ENCODE measurements around the gene SLC22A25.
"Not testable (repeated sequence)": the region's sequence is repeated elsewhere in the genome, so short reads cannot be mapped to it uniquely, and the experiment has no call there.

The SLC22A25 gene

DNA sequence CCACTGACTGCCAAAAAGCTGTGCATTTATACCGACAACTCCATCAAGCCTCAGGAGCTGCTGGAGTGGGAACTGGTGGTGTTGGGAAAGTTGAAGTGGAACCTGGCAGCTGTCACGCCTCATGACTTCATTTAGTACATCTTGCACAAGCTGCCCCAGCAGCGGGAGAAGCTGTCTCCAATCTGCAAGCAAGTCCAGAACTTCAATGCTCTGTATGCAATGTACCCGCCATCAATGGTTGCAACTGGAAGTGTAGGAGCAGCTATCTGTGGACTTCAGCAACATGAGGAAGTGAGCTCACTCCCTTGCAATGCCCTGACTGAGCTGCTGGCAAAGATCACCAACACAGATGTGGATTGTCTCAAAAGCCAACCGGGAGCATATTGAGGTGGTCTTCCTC lies at the start of gene SLC22A25:
TSS of gene SLC22A25 (minus strand) at position 67 of the 400 bp plus-strand sequence. CDS start 13,947 bp downstream, outside the sequence.
- DNase-seq: no peak

DNA sequence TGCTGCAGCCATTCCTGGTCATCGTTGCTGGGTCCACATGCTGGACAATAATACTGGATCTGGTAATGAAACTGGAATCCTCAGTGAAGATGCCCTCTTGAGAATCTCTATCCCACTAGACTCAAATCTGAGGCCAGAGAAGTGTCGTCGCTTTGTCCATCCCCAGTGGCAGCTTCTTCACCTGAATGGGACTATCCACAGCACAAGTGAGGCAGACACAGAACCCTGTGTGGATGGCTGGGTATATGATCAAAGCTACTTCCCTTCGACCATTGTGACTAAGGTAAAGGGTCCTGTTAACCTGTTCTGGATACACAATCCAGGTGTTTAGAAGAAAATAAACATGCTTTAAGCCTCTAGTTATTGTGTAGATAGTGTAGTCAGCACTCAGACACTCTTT lies 46.9 kb upstream of the SLC22A25 start:
- DNase-seq: no peak

DNA sequence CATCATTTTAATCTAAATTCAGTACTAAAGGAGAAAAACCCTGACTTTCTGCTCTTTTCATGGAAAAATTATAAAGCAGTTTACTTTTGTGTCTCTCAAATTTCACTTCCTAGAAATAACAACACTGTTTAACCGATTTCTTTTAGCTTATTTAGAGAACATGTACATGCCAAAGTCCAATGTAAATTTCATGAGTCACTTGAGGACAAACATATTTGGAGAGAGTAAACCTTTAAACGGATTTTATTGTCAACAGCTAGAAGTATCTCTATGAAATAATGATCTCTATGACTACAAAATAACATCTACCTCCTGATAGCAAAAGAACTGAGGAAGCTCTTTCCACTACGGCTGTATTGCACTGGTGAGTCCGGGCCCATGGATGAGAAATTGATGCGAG lies 46.3 kb upstream of the SLC22A25 start:
- no peak for DNase-seq

DNA sequence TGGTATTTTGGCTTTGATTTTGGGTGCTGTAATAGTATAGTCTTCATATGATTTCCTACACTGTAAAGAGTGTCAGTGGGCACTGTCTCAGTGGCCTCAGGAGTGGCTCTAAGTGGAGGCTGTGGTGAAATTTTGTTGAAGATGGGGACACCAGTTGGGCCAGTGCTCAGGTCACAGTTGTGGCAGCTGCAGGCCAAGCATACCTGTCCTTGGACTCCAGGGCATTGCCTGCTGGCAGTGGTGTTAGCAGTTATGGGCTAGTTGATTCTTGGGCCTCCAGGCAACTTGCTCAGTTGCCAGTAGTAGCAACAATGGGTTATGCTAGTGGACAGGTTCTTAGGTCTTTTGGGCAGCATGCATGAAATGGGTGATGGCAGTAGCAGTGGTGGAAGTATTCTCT lies 39.2 kb upstream of the SLC22A25 start:
- DNase-seq: no peak

DNA sequence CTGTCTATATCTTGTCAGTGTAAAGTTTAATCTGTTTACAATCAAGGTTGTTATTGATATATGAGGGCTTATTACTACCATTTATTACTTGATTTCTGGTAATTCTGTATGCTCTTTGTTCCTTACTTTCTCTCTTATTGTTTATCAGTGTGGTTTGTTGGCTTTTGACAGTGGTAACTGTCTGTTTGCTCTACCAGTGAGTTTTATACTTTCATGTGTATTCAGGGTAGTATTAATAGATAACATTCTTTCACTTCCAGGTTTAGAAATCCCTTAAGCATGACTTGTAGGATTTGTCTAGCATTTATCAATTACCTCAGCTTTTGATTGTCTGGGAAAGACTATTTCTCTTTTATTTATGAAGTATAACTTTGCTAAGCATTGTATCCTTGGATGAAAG lies 37.5 kb upstream of the SLC22A25 start:
- no peak for DNase-seq

DNA sequence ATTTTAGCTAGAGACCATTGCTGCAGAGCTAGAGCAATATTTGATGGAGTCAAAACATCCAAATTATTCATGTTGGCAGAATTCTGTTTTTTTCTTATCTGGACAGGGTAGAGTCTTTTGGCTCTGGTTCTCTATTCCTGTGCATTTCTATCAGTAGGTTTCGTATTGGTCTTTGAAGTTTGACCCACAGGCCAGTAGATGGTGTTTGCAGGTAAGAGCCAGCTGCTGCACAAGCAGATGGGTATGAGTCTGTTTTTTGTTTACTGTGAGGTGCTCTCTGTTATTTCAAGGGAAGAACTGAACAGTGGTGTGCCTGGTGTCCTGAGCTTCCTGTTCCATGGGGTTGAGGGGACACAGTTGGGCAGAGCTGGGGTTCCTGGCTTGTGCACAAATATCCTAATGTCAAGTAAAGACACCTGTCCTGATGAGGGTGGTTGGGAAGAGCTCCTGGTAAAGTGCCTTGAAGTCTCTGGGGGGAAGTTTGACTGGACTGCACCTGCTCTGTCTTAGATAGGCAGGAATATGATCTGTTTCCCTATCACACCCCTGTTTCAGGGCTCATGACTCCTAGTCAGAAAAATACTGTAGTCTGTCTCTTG lies 34.0 kb upstream of the SLC22A25 start:
- no peak for DNase-seq

DNA sequence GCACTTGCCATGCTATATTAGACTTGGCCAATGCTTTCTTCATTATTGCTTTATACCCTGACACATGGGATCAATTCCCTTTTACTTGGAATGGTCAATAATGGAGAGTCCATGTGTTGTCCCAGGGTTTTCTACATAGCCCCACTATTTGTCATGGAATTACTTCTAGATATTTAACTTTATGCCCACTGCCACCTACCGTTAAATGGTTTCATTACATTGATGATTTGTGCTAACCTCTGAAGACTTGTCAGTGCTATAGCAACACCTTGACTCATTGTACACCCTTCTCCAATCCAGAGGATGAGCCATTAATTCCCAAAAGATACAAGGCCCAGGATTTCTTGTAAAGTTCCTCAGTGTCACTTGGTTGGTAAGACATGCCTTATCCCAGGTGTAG lies 31.4 kb upstream of the SLC22A25 start:
- DNase-seq: no peak

DNA sequence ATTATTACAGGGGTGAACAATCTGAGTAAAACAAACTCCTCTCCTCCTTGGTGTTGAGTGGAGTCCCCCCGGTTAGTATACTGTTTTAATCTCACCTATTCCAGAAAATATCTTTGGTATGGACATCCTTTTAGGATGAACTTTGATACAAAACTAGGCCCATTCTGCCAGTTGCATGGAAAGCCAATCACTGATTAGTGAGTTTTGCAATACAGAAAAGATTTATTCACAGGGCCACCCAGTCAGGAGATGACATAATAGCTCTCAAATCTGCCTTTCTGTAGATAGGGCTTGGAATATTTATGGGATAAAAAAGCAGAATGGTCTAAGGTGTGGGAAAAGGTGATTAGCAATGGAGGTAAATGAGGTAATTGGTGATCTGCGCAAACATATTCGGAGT lies 30.3 kb upstream of the SLC22A25 start:
- DNase-seq: no peak

DNA sequence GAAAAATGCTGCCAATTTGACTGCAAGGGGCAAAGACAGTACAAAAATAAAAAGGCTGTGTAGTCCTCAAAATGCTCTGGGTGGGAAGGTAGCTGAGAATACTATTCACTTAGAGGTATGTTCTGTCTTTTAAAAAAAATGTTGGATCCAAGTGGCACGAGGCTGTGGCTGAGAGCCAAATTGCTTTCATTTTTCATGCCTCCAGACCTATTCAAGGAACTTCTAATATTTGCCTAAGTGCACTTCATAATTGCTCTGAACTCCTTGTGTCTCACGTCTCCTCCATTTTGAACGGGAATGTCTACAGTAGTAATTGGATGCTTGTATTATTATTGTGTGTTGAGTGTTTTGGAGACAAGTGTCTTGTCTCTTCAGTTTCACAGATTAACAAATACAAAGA lies 19.1 kb upstream of the SLC22A25 start:
- DNase-seq: no peak

DNA sequence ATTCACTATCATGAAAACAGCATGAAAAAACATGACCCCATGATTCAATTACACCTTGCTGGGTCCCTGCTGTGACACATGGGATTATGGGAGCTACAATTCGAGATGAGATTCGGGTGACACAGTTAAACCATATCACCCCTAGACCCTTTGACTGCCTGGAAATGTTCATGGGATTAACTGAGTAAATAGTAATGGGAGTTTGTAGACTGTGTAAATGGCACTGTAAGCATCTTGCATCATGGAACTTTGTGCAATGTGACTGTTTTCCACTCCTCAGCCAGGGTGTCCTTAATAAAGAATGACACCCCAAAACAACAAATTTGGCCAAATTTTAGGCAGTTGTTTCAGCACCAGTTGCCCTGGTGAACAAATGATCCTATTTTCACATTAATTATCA lies 7.9 kb upstream of the SLC22A25 start:
- no peak for DNase-seq

DNA sequence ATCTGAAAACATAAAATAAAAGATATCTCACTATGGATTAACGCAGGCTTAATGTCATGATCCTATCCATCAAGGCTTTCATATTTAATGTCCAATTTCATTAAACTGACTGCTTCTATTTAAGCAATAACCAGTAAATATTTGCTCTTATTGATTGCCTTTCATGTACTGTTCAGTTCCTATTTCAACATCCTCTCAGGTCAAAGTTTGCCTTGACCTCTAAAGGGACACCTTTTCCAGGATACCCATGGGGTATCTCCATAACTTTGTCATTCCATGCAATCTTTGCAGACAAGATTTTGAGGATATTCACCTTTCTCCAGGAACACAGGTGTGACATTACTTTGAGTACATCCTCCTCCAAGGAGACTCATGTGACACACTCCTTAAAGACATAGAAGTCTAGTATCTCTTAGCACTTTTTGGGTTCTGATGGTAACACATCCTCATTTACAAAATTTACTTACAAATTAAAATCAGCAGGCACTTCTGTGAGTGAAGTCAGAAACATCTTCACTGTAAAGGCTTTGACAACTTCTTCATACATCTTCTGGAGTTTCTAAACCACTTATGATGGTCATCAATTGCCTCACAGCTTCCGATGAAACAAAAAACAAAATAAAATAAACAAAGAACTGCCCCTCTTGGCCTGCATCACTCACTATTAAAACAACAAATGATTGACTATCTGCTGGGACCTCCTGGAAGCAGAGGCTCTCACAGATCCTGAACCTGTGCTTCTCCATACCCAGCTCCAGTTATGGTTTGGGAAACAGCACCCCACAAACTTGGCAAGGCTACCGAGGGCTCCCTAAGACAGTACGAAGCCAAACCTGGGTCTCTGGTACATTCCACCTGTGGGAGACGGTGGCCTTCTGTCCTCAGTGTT lies 7.0 kb upstream of the SLC22A25 start:
- no peak for DNase-seq

DNA sequence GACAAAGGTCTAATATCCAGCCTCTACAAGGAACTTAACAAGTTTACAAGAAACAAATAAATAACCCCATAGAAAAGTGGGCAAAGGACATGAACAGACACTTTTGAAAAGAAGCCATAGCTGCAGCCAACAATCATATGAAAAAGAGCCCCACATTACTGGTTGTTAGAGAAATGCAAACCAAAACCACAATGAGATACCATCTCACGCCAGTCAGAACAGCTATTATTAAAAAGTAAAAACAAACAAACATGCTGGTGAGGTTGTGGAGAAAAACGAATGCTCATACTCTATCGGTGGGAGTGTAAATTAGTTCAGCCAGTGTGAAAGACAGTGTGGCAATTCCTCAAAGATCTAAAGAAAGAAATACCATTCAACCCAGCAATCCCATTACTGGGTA lies 5.6 kb upstream of the SLC22A25 start:
- no peak for DNase-seq

DNA sequence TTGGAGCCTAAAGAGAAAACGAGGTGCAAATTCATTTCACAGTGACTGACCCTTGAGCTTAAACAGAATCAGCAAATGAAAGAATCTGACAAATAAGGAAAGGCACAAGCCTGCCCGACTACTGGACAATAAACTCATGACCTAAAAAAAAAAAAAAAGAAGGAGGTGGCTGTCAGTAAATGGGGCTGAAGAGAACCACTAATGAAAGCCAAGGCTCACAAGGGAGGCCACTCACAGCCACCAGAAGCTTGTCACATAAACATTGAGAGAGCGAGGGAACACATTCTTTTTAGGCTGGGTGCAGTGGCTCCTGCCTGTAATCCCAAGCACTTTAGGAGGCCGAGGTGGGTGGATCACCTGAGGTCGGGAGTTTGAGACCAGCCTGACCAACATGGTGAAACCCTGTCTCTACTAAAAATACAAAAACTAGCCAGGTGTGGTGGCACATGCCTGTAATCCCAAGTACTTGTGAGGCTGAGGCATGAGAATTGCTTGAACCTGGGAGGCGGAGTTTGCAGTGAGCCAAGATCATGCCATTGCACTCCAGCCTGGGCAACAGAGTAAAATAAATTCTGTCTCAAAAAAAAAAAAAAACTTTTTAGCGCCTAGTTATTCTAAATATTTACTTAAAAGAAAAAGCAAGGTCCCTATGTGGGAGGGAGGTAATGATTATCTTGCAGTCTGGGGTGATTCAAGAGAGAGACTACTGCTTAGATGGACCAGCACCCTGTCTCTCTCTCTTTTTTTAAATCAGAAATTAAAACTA lies 4.0 kb upstream of the SLC22A25 start:
- DNase-seq: not testable (repeated sequence)

DNA sequence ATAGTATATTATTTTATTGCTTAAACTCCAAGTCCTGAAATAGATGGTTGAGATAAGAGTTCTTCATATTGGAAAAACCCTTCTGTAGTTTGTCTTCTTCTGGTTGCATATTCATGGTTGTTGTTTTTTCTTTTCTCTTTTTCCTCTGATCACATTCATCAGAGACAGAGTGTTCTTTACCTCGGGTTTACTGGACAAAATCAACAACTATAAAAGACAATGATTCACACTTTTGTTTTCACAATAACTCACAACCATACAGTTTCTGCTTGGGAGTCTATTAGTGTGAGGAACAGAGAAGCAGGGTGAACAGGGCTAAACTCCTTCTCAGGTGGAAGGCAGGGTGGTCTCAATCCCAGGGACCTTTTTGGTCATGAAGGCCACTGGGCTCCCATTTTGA lies 2.6 kb upstream of the SLC22A25 start:
- DNase-seq: no peak

DNA sequence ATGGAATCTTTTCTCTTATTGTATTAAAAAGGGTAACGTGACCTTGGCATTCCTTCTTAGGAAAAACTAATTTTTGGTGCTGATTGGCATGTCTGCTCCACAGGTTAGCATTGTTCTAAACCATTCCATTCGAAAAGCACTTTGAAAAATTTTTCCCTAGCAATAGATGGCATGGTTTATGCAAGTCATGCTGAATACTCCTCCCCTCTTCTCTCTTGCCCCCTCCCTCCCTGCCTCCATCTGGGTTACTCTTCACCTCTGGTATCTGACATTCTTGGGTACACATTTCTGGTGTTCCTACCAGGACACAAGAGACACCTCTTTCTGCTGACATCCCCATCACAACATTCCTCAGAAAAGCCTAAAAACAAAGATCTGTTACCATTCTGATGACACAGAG lies 1.5 kb upstream of the SLC22A25 start:
- no peak for DNase-seq

DNA sequence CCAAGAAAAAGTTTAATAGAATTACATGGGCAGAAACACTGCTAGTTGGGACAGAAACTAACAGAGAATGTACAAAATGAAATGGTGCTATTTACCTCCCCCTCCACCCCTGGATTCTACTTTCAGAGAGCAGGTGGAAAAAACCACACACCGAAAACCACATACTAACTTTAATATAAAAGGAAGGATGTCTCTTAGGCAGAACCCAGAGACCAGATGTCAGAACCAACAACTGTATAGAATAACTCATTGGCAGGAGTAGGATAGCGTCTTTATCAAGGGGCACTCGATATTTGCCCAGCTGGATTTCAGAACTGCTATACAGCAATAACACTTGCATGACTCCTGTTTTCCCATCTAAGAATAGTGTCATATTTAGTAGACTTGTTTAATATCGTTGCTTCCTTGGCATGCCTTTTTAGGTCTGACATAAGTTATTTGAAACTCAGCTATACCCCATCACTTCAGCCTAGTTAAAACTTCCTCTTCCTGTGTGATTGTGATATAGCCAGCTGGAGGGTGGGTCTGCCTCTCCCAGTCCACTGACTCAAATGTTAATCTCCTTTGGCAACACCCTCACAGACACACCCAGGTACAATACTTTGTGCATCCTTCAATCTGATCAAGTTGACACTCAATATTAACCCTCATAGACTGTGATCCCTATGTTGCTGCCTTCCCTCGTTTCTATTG lies 1.2 kb downstream of the SLC22A25 start:
- DNase-seq: no peak

DNA sequence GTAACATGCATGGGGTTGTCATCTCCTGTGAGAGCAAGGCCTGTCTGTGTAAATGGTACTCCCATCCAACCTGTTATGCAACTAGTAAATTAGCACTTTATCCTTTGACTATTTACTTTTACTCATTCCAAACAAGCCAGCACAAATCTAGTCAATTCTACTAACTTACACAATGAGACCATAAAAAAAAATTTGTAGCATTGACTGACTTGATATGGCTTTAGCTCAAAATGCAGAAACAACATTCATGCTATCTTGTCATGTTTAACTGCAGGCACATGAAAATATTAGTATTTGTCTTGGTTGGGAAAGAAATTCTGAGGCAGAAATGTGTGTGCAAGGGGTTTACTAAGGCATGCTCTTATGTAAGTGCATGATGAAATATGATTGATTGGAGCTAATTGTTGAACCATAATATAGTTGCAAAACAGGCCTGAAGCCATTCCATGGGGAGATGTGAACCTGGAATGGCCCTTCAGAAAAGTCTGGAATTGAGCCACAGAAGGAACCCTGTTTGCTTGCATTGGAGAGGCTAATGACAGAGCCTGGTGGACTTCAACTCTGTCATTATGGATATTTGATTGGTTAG lies 2.5 kb downstream of the SLC22A25 start:
- no peak for DNase-seq

DNA sequence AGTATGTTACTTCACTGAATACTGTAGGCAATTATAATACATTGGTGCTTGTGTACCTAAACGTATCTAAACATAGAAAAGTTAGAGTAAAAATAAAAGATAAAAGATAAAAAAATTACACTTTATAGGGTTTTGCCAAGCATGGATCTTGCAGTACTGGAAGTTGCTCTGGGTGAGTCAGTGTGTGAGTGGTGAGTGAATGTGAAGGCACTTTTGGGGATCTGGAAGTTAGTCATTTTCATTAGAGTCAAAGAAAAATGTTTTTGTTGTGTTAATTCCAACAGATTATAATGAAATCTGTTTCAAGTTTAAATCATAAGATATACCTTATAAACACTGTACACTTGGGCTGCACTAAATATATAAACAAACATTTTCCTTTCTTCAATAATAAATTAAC lies 3.3 kb downstream of the SLC22A25 start:
- no peak for DNase-seq

DNA sequence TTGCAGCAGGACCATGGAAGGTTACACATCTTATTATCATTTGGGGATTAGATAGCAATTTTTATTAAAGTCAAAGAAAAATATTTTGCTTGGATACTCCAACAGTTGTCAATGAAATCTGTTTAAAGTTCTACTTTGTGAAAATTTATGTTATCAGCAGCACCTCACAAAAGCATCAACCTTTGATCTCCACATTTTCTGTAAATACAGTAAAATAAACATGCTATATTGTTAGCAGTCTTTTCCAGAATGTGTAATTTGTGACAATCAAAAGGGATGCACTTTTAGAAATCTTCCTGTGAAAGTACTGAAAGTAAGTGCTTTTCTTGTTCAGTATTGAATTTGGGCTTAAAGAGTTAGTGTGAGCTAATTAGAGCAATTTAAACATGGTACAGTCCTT lies 4.1 kb downstream of the SLC22A25 start:
- DNase-seq: no peak

DNA sequence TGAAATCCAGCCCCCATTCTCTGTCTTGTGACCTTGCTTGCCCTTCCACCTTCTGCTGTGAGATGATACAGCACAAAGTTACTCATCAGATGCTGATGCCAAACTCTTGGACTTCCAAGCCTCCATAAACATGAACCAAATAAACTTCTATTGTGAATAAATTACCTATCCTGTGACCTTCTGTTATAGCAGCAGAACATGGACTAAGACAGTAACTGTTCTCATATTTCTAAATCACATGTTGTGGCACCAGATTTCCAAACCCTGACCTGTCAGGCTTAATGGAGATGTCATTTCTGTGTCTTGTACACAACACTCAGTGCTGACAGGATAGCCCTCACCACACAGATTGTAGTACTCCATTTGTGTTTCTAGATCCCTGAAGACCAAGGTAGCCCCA lies 6.0 kb downstream of the SLC22A25 start:
- no peak for DNase-seq

DNA sequence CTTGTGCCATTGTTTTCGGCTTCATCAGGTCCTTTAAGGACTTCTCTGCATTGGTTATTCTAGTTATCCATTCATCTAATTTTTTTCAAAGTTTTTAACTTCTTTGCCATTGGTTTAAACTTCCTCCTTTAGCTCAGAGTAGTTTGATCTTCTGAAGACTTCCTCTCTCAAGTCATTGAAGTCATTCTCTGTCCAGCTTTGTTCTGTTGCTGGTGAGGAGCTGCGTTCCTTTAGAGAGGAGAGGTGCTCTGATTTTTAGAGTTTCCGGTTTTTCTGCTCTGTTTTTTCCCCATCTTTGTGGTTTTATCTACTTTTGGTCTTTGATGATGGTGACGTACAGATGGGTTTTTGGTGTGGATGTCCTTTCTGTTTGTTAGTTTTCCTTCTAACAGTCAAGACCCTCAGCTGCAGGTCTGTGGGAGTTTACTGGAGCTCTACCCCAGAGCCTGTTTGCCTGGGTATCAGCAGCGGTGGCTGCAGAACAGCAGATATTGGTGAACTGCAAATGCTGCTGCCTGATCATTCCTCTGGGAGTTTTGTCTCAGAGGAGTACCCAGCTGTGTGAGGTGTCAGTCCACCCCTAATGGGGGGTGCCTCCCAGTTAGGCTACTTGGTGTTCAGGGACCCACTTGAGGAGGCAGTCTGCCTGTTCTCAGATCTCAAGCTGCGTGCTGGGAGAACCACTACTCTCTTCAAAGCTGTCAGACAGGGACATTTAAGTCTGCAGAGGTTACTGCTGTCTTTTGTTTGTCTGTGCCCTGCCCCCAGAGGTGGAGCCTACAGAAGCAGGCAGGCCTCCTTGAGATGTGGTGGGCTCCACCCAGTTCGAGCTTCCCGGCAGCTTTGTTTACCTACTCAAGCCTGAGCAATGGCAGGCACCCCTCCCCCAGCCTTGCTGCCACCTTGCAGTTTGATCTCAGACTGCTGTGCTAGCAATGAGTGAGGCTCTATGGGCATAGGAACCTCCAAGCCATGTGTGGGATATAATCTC lies 7.6 kb downstream of the SLC22A25 start:
- not testable (repeated sequence) for DNase-seq

DNA sequence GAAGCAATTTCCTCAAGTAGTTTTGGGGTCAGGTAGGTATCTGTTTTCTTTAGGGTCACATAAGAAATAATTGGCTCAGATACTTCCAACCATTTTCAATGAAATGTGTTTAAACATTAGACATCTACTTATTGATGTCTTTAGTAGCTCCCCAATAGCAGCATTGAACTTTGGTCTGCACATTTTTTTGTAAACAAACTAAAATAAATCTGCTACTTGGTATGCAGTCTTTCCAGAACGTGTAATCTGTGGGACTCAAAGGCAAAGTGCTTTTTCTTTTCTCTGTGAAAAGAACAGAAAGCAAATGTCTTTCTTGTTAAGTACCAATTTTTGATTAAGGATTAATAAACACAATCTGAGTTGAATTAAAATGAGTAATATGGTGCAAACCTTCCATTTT lies 13.6 kb downstream of the SLC22A25 start:
- DNase-seq: no peak
